Tibial artery (tissue), 4 donors: Measurements from ENCODE around the gene USB1.

Experiments
- DNase-seq, 2 donors: peaks; one replicate each; pipeline ENCODE4 v3.0.0-alpha.2; 2019
- H3K27ac ChIP-seq, 2 donors: fragments of 200-600 bp; sonication (generic) in 1 of 2; 1 replicate in 1 of 2; 2 replicates in 1 of 2; pipeline ENCODE4 v1.5.1; 2018 to 2019; ENCODE audit warnings: mild to moderate bottlenecking in 1 of 2
- H3K27me3 ChIP-seq, 2 donors: fragments of 200-600 bp; sonication (generic) in 1 of 2; one replicate each; pipeline versions ENCODE4 v1.5.1 to v1.6.0; 2016 to 2019
- H3K36me3 ChIP-seq, 3 donors: fragments of 200-600 bp; sonication (generic) in 2 of 3; one replicate each; pipeline ENCODE4 v1.5.1; 2016 to 2019; ENCODE audit warnings: mild to moderate bottlenecking in 2 of 3
- H3K4me1 ChIP-seq, 4 donors: fragments of 200-600 bp; sonication (generic) in 2 of 4; 1 replicate in 3 of 4; 2 replicates in 1 of 4; pipeline ENCODE4 v1.5.1; 2016 to 2019
- H3K4me3 ChIP-seq, 2 donors: fragments of 200-600 bp; sonication (generic) in 1 of 2; 1 replicate in 1 of 2; 2 replicates in 1 of 2; pipeline ENCODE4 v1.5.1; 2018 to 2019; ENCODE audit warnings: mild to moderate bottlenecking in 2 of 2
- H3K9me3 ChIP-seq, 3 donors: fragments of 200-600 bp; sonication (generic) in 1 of 3; one replicate each; pipeline ENCODE4 v1.5.1; 2016 to 2019
- intact Hi-C: fragments of 100-400 bp; cut with DNase I; formaldehyde crosslinking; loops from one replicate; pipeline ENCODE4 v1.15.0; 2023; ENCODE audit warnings: low total_unique reads
- TF ChIP-seq, protein P1 (sequence below), 2 experiments: fragments of 200-600 bp in 1 of 2; fragments of 450-650 bp in 1 of 2; IDR thresholded peaks; one replicate each; pipeline ENCODE4 v1.5.1; 2017 to 2019; ENCODE audit warnings: antibody characterized with exemption in 2 of 2, mild to moderate bottlenecking in 1 of 2, moderate library complexity in 1 of 2

The USB1 gene

GRCh38 chr16:58013201-58013956 lies 12.2 kb downstream of the USB1 start:
- no peaks in the 10 kb centered on the region for H3K27me3 ChIP-seq
- TF ChIP-seq, protein P1, sequence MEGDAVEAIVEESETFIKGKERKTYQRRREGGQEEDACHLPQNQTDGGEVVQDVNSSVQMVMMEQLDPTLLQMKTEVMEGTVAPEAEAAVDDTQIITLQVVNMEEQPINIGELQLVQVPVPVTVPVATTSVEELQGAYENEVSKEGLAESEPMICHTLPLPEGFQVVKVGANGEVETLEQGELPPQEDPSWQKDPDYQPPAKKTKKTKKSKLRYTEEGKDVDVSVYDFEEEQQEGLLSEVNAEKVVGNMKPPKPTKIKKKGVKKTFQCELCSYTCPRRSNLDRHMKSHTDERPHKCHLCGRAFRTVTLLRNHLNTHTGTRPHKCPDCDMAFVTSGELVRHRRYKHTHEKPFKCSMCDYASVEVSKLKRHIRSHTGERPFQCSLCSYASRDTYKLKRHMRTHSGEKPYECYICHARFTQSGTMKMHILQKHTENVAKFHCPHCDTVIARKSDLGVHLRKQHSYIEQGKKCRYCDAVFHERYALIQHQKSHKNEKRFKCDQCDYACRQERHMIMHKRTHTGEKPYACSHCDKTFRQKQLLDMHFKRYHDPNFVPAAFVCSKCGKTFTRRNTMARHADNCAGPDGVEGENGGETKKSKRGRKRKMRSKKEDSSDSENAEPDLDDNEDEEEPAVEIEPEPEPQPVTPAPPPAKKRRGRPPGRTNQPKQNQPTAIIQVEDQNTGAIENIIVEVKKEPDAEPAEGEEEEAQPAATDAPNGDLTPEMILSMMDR (IDR thresholded peaks at IDR 0.05), result no peak
- no peak overlapping the region for H3K27ac ChIP-seq
- DNase-seq, result no peak
- no peaks in the 10 kb centered on the region for H3K4me1 ChIP-seq
- intact Hi-C loops, result no loop called here
- peaks cover 22 to 72% (median 49%) of the 10 kb centered on the region in 3 donors for H3K36me3 ChIP-seq
- H3K4me3 ChIP-seq, result no peak overlapping the region
- H3K9me3 ChIP-seq, result no peaks in the 10 kb centered on the region

- no peaks in the 10 kb centered on the region for H3K4me1 ChIP-seq
- TF ChIP-seq, protein P1 (IDR thresholded peaks at IDR 0.05), result no peak
These were observed 15.7 kb downstream of the USB1 start for GRCh38 chr16:58016840-58017446.

DNA sequence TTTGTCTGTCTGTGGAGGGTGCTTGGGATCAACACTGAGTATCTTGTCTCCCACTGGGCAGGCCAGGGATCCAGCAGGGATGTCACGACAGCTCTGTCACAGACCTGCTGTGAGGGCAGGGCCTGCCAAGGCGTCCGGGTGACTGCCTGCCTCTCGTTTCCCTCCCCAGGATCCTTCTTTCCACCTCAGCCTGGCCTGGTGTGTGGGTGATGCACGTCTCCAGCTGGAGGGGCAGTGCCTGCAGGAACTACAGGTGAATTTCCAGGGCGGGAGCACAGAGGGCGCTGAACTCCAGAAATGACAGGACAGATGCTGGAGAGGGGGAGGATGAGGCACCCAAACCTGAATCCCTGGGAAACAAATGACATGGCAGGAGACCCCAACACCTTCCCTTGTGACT lies 17.6 kb downstream of the USB1 start:
- DNase-seq, result no peak
- intact Hi-C loops, result no loop called here
- no peaks in the 10 kb centered on the region for H3K9me3 ChIP-seq
- TF ChIP-seq, protein P1 (IDR thresholded peaks at IDR 0.05), result no peak
- H3K36me3 ChIP-seq, result peaks cover 0 to 54% (median 32%) of the 10 kb centered on the region in 3 donors
- H3K27me3 ChIP-seq, result no peaks in the 10 kb centered on the region
- no peak overlapping the region for H3K4me3 ChIP-seq
- no peak overlapping the region for H3K27ac ChIP-seq
- H3K4me1 ChIP-seq, result peaks cover 0 to 15% (median 12%) of the 10 kb centered on the region in 4 donors

More at GRCh38 chr16:58016840-58017446, 15.7 kb downstream of the USB1 start:
- Histone ChIP-seq H3K27ac (no peak overlapping the region), H3K27me3 (no peaks in the 10 kb centered on the region), H3K4me3 (no peak overlapping the region), H3K36me3 (peaks cover 1 to 68% (median 45%) of the 10 kb centered on the region in 3 donors), H3K9me3 (no peaks in the 10 kb centered on the region)
- intact Hi-C loops, result no loop called here
- DNase-seq, result no peak

GRCh38 chr16:58019866-58020538 lies 18.8 kb downstream of the USB1 start:
- TF ChIP-seq, protein P1 (IDR thresholded peaks at IDR 0.05), result no peak
- intact Hi-C loops, result loop anchor here (5.0 kb wide), 2 partner anchors 107 to 177 kb away; partner anchors contain the start of genes CFAP20 and CSNK2A2
- peaks cover 0 to 21% (median 16%) of the 10 kb centered on the region in 4 donors for H3K4me1 ChIP-seq

GRCh38 chr16:58020628-58021521 lies 19.7 kb downstream of the USB1 start:
- intact Hi-C loops, result loop anchor here (5.0 kb wide), 2 partner anchors 106 to 176 kb away; partner anchors contain the start of genes CFAP20 and CSNK2A2
- DNase-seq, result peak in 1 of 2 donors; percentile 60
- Histone ChIP-seq H3K27me3 (no peaks in the 10 kb centered on the region), H3K36me3 (peaks cover 0 to 41% (median 32%) of the 10 kb centered on the region in 3 donors), H3K4me3 (no peak overlapping the region), H3K9me3 (no peaks in the 10 kb centered on the region), H3K4me1 (peaks cover 0 to 29% (median 22%) of the 10 kb centered on the region in 4 donors), H3K27ac (no peak overlapping the region)
- TF ChIP-seq, protein P1 (IDR thresholded peaks at IDR 0.05), result peak; percentile 67 to 74

More at GRCh38 chr16:58019866-58020538, 18.8 kb downstream of the USB1 start:
- Histone ChIP-seq H3K27ac (no peak overlapping the region), H3K27me3 (no peaks in the 10 kb centered on the region), H3K36me3 (peaks cover 0 to 45% (median 32%) of the 10 kb centered on the region in 3 donors), H3K4me3 (no peak overlapping the region), H3K9me3 (no peaks in the 10 kb centered on the region)
- no peak for DNase-seq
